ENCODE measurements around the gene CCDC141.

- no peak for TF ChIP-seq TAF1 (IDR thresholded peaks at IDR 0.05; ENCODE audit: low read depth)
- no peak for TF ChIP-seq CTCF (IDR thresholded peaks at IDR 0.05; ENCODE audit: poor library complexity, severe bottlenecking)
- TF ChIP-seq SMC3 (conservative IDR thresholded peaks at IDR 0.05; ENCODE audit: poor library complexity), result no peak
- TF ChIP-seq POLR2AphosphoS5 (IDR thresholded peaks at IDR 0.05), result no peak
- TF ChIP-seq EZH2 (IDR thresholded peaks at IDR 0.05; ENCODE audit: borderline replicate concordance, insufficient read depth, low read length, poor library complexity, severe bottlenecking), result no peak
- no peak for TF ChIP-seq EP300 (conservative IDR thresholded peaks at IDR 0.05; ENCODE audit: poor library complexity, severe bottlenecking)
- no peak for TF ChIP-seq REST (IDR thresholded peaks at IDR 0.05; ENCODE audit: borderline replicate concordance)
- TF ChIP-seq RAD21 (conservative IDR thresholded peaks at IDR 0.05), result no peak
- no peak for TF ChIP-seq MXI1 (conservative IDR thresholded peaks at IDR 0.05; ENCODE audit: poor library complexity, severe bottlenecking)
These were observed 22.6 kb upstream of the CCDC141 start for GRCh38 chr2:179072527-179072926.

Data from neural cell (in vitro differentiated cells).